ENCODE results near the gene CRISP2.

The CRISP2 gene

GRCh38 chr6:49653942-49654341 lies 59.4 kb downstream of the CRISP2 start:
- no peak for DNase-seq

DNA sequence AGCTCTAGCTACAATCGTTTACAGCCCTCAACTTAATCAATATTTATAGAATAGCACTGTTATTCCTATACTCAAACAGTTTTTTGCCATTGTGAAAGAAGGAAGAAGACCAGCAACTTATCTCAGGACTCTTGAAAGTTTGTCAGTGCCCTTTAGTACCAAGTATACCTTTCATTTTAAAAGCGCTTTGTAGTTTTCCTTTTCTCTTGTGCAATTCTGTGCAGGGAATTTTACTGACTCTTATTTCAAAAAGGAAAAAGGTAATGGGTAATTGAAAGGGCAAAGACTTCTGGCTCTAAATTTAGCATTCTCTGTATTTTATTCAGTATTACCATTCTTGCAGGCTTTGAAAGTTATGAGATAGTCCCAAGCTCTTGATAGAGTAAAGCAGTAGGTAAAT lies 59.9 kb downstream of the CRISP2 start:
- no peak for DNase-seq

GRCh38 chr6:49651239-49651638 lies 62.1 kb downstream of the CRISP2 start:
- no peak for DNase-seq

DNA sequence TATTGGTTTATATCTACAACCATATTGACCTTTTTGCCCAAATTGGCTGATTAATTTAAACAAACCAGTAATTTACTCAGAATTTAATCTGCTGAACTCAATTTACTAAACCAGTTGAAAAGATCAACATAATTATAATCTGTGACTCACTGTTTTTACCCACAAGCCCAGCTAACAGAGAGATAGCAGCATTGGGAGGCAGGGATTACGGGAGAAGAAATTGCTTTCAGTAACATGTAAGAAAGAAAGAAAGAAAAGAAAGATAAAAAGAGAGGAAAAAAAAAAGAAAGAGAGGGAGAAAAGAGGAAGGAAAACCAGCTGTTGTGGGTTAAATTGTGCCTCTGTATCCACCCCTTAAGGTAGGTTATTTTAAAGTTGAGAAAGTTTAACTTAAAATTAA lies 63.4 kb downstream of the CRISP2 start:
- no peak for DNase-seq

- DNase-seq = no peak
These were observed 65.3 kb downstream of the CRISP2 start for GRCh38 chr6:49648036-49648435.

GRCh38 chr6:49647476-49647875 lies 65.9 kb downstream of the CRISP2 start:
- DNase-seq = no peak

DNA sequence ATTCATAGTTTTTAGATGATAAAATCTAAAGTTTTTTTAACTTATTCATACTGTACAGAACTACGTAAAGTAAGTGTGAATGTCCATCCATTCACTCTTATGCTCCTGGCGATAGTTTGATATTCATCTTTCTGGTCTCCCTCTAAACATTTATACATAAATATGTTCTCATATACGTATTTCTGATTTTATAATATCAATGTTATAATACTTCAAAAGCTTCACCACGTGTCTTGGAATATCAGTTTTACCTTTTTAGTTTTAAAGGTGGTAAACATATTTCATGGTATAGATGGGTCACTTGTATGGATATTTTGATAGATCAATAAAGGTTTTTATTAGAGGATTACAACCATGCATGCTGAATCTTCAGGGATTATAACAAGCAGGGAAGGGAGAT lies 66.4 kb downstream of the CRISP2 start:
- DNase-seq = no peak

DNA sequence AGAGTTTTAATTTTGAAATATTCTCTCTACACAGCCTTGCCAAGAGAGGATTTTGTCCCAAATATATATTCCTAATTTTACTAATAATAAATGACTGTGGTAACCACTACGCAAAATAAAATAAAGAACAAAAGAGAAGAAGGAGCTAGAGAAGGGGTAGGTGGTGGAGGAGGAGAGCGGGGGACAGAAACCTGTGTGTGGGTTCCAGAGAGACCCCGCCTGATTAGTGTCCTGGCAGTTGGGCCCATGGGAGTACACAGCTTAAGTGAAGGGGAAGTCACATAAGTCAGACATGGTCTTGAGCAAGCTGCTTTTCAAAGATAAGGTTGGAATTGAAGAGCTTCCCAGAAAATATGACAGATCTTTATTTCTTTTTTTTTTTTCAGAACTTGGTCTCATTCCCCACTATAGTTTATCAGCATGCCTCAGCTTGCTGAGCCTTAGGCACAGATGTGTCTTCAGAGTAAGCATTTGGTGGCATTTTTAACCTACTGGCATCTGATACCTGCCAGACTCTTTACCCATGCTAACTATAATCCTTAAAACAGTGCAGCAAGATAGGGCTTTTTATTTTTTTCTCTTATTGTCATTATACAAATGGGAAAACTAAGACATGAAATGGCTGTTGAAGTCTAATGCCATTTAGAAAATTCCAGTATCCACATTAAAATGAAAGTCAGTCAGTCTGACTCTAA lies 67.1 kb downstream of the CRISP2 start:
- no peak for DNase-seq

GRCh38 chr6:49645139-49645538 lies 68.2 kb downstream of the CRISP2 start:
- no peak for DNase-seq

Measured in stimulated activated CD4-positive, alpha-beta T cell treated with anti-CD3 and anti-CD28 coated beads, Interleukin-15, amount 100 ng/mL, for 24 hours (primary cell).